ENCODE data around the gene PACRG. TPM values are rescaled to one million over a fixed set of nuclear protein-coding genes. Genes with fewer than 3 reads are reported as not detected.

PACRG gene
- total and polyA plus RNA-seq, 2 experiments from 2014 or later, result 0.17 to 0.68 TPM

GRCh38 chr6:162999575-163000285 is 272.0 kb downstream of the PACRG start:
- Histone ChIP-seq H2AFZ (no peak overlapping the region), H3F3A (replicated peaks; ENCODE audit: low read depth) (no peaks in the 10 kb centered on the region), H3K4me2 (no peak overlapping the region), H3K27ac (ENCODE audit: low read depth) (no peak overlapping the region), H3K79me2 (replicated peaks; ENCODE audit: insufficient read depth) (no peaks in the 10 kb centered on the region), H3K9me2 (ENCODE audit: insufficient read depth) (peaks cover 3% of the 10 kb centered on the region; the same call in 1 of the 2 replicates), H3K36me3 (ENCODE audit: insufficient read depth) (no peaks in the 10 kb centered on the region), H3K4me1 (ENCODE audit: insufficient read depth) (no peaks in the 10 kb centered on the region), H4K20me1 (replicated peaks; ENCODE audit: insufficient read depth) (no peaks in the 10 kb centered on the region), H3K27me3 (ENCODE audit: insufficient read depth) (no peaks in the 10 kb centered on the region), H3K4me3 (no peak overlapping the region)
- Mint-ChIP-seq H3K36me3 (ENCODE audit: low read depth) (peaks cover 5% of the 10 kb centered on the region; the same call in 1 of the 3 replicates), H3K4me1 (no peaks in the 10 kb centered on the region; the same call in 2 of the 3 replicates), H3K27ac (no peak overlapping the region), H3K4me3 (no peak overlapping the region), H3K27me3 (ENCODE audit: insufficient read depth, low read depth, poor library complexity) (no peaks in the 10 kb centered on the region), H3K9me3 (peaks cover 4% of the 10 kb centered on the region; the same call in 1 of the 3 replicates)
- no peak for ATAC-seq
- TF ChIP-seq NANOG (IDR thresholded peaks at IDR 0.05; ENCODE audit: borderline replicate concordance) (no peak), ZNF114 (CRISPR knock-in tag; IDR thresholded peaks at IDR 0.05) (no peak), JUNB (IDR thresholded peaks at IDR 0.05; ENCODE audit: unreplicated experiment) (no peak), CTCF (conservative IDR thresholded peaks at IDR 0.05; ENCODE audit: low read depth in 2 of 2) (no peak), CREB1 (CRISPR knock-in tag; IDR thresholded peaks at IDR 0.05; ENCODE audit: low read depth) (no peak), EZH2 (IDR thresholded peaks at IDR 0.05; ENCODE audit: low read depth, unreplicated experiment) (no peak), STAT1 (IDR thresholded peaks at IDR 0.05; ENCODE audit: unreplicated experiment) (no peak), ZNF462 (CRISPR knock-in tag; IDR thresholded peaks at IDR 0.05) (no peak), ETS1 (IDR thresholded peaks at IDR 0.05) (no peak), ZNF331 (CRISPR knock-in tag; IDR thresholded peaks at IDR 0.05; ENCODE audit: low read depth) (no peak), REST (IDR thresholded peaks at IDR 0.05; ENCODE audit: unreplicated experiment) (no peak), EZH2phosphoT487 (IDR thresholded peaks at IDR 0.05; ENCODE audit: unreplicated experiment) (no peak), POLR2AphosphoS5 (IDR thresholded peaks at IDR 0.05; ENCODE audit: low read depth) (no peak)
- DNase-seq (ENCODE audit: low spot score), result no peak
